K562 (cell line): ENCODE results near the gene HSPA4. TPM values are rescaled to one million over a fixed set of nuclear protein-coding genes. Genes with fewer than 3 reads are reported as not detected.

Experiments used
- ATAC-seq: fragments of 200-7000 bp; cut with Tn5 transposase; 3 replicates; pipeline ENCODE4 v1.9.1; 2020; ENCODE audit warnings: moderate library complexity
- BruUV-seq: library from RNA; stranded (reverse); fragments of 400-500 nt; replicated peaks from 2 replicates; lab custom pipeline; 2021; lab: Mats Ljungman, UMichigan
- CTCF ChIA-PET: fragments of 300-600 bp; formaldehyde crosslinking; extraction: SDS; loops from one replicate; lab custom pipeline; 2021; ENCODE audit warnings: low intra/inter-chr PET ratio; lab: Yijun Ruan, JAX
- POLR2A ChIA-PET: fragments of 300-600, 350-650 bp; sonication (Branson Sonifier 250); formaldehyde crosslinking; extraction: SDS; loops from one replicate; lab custom pipeline; 2021; ENCODE audit warnings: antibody characterized with exemption, inconsistent platforms; lab: Yijun Ruan, JAX
- DNase-seq, 4 experiments: peaks; one replicate each; pipeline versions ENCODE4 v3.0.0 to v3.0.0-alpha.2; 2011 to 2018; ENCODE audit warnings: low spot score in 3 of 4, mixed read lengths in 3 of 4; ENCODE audit errors: extremely low read depth in 1 of 4
- FAIRE-seq: peaks from 2 replicates; lab custom pipeline; 2011; peaks lifted over from hg19 to GRCh38; lab: Jason Lieb, UNC
- H2AFZ ChIP-seq: 2 replicates; pipeline ENCODE4 v1.6.0; 2011; ENCODE audit warnings: low read depth, low read length, control low read depth, inconsistent platforms
- H3K27ac ChIP-seq: fragments of 200-600 bp; 3 replicates; pipeline ENCODE4 v1.8.0; 2011; ENCODE audit warnings: low read depth, mild to moderate bottlenecking, control low read depth, inconsistent platforms, low read length, moderate library complexity, mixed read lengths; ENCODE audit errors: extremely low read depth
- H3K27me3 ChIP-seq, 2 experiments: fragments of 300-600 bp in 1 of 2; 2 replicates in 1 of 2; 3 replicates in 1 of 2; pipeline versions ENCODE4 v1.6.0 to v1.8.0; 2011; ENCODE audit warnings: inconsistent platforms in 2 of 2, low read length in 2 of 2, mild to moderate bottlenecking in 1 of 2, mixed read lengths in 1 of 2, moderate library complexity in 1 of 2; ENCODE audit not compliant: control insufficient read depth in 2 of 2, insufficient read depth in 2 of 2
- H3K36me3 ChIP-seq: fragments of 300-600 bp; 3 replicates; pipeline ENCODE4 v1.8.0; 2011; ENCODE audit warnings: mild to moderate bottlenecking, low read length, inconsistent platforms; ENCODE audit not compliant: control insufficient read depth, insufficient read depth
- H3K4me1 ChIP-seq, 2 experiments: fragments of 200-600 bp in 1 of 2; replicated peaks in 1 of 2; 2 replicates in 1 of 2; 3 replicates in 1 of 2; pipeline versions ENCODE4 v1.5.1 to v1.8.0; 2011; ENCODE audit warnings: inconsistent platforms in 2 of 2, low read length in 2 of 2, mild to moderate bottlenecking in 1 of 2, mixed read lengths in 1 of 2, moderate library complexity in 1 of 2; ENCODE audit not compliant: control insufficient read depth in 2 of 2, insufficient read depth in 2 of 2
- H3K4me2 ChIP-seq: 2 replicates; pipeline ENCODE4 v1.6.1; 2011; ENCODE audit warnings: low read length, control low read depth, inconsistent platforms, mixed read lengths; ENCODE audit not compliant: insufficient read depth
- H3K4me3 ChIP-seq: fragments of 200-600 bp; sonication (generic), shearing (Covaris generic); 2 replicates; pipeline ENCODE4 v1.5.1; 2016; ENCODE audit warnings: control low read depth, inconsistent platforms
- H3K79me2 ChIP-seq: fragments of 200-600 bp; 3 replicates; pipeline ENCODE4 v1.8.0; 2011; ENCODE audit warnings: low read length, inconsistent platforms; ENCODE audit not compliant: control insufficient read depth, insufficient read depth
- H3K9ac ChIP-seq, 2 experiments: 2 replicates each; pipeline versions ENCODE4 v1.6.0 to v1.6.1; 2011; ENCODE audit warnings: low read depth in 2 of 2, low read length in 2 of 2, control low read depth in 1 of 2, inconsistent platforms in 1 of 2, mild to moderate bottlenecking in 1 of 2, mixed read lengths in 1 of 2; ENCODE audit not compliant: insufficient read depth in 1 of 2
- H3K9me1 ChIP-seq: one replicate; pipeline ENCODE4 v1.6.0; 2011; ENCODE audit warnings: inconsistent platforms, mild to moderate bottlenecking, low read length, moderate library complexity; ENCODE audit not compliant: control insufficient read depth, insufficient read depth
- H3K9me3 ChIP-seq: replicated peaks from 2 replicates; pipeline ENCODE4 v1.5.1; 2011; ENCODE audit warnings: low read depth, low read length, inconsistent platforms; ENCODE audit not compliant: control insufficient read depth, insufficient read depth
- H4K20me1 ChIP-seq: replicated peaks from 2 replicates; pipeline ENCODE4 v1.6.1; 2011; ENCODE audit warnings: low read length, inconsistent platforms, mixed read lengths; ENCODE audit not compliant: control insufficient read depth, insufficient read depth
- CBX8 ChIP-seq: fragments of 200-600 bp; sonication (generic); IDR thresholded peaks from 2 replicates; pipeline ENCODE4 v1.6.1; 2012; ENCODE audit warnings: borderline replicate concordance, mixed run types, low read depth, mild to moderate bottlenecking, moderate library complexity, mixed read lengths, low read length, control low read depth, inconsistent platforms; ENCODE audit not compliant: poor library complexity, severe bottlenecking; ENCODE audit errors: extremely low read depth
- JUNB ChIP-seq: fragments of 450-650 bp; formaldehyde crosslinking; conservative IDR thresholded peaks from 2 replicates; pipeline ENCODE4 v1.4.0; 2020; ENCODE audit warnings: mild to moderate bottlenecking
- MAFK ChIP-seq: IDR thresholded peaks from 2 replicates; pipeline ENCODE4 v1.6.1; 2011; ENCODE audit warnings: low read length, improper control_type of control experiment
- OTX1 ChIP-seq: fragments of 450-650 bp; formaldehyde crosslinking; IDR thresholded peaks from 2 replicates; pipeline ENCODE4 v1.4.0; 2022; ENCODE audit warnings: mild to moderate bottlenecking
- POLR2A ChIP-seq: fragments of 450-650 bp; conservative IDR thresholded peaks from 2 replicates; pipeline ENCODE4 v1.6.1; 2016
- POLR2AphosphoS2 ChIP-seq: IDR thresholded peaks from 2 replicates; pipeline ENCODE4 v1.6.1; 2012; ENCODE audit warnings: low read length, improper control_type of control experiment
- POLR2B ChIP-seq: fragments of 450-650 bp; IDR thresholded peaks from 2 replicates; pipeline ENCODE4 v1.6.1; 2018; ENCODE audit warnings: low read depth; ENCODE audit not compliant: partially characterized antibody
- RCOR1 ChIP-seq, 2 experiments: IDR thresholded peaks; 2 replicates each; pipeline ENCODE4 v1.6.1; 2012; ENCODE audit warnings: low read depth in 2 of 2, low read length in 2 of 2, borderline replicate concordance in 1 of 2, improper control_type of control experiment in 1 of 2
- SUPT5H ChIP-seq: fragments of 450-650 bp; IDR thresholded peaks from 2 replicates; pipeline ENCODE4 v1.6.1; 2016
- ZBTB17 ChIP-seq: fragments of 450-650 bp; formaldehyde crosslinking; IDR thresholded peaks from 2 replicates; pipeline ENCODE4 v1.4.0; 2020; ENCODE audit warnings: mild to moderate bottlenecking
- WGBS: fragments of 100-300 bp; shearing (Covaris generic); methylation state at CpG from one replicate; pipeline ENCODE4 v1.1.6; 2016; ENCODE audit warnings: low coverage, mixed read lengths; ENCODE audit not compliant: insufficient coverage; ENCODE audit errors: missing lambda C conversion rate; 5-methylcytosine and 5-hydroxymethylcytosine counted together
- in situ Hi-C: fragments of 300-500 bp; cut with MboI; formaldehyde crosslinking; loops from 4 replicates; pipeline ENCODE4 v1.15.0; 2018; ENCODE audit warnings: inconsistent platforms, mixed read lengths
- intact Hi-C: fragments of 100-400 bp; cut with micrococcal nuclease; formaldehyde crosslinking; loops from 2 replicates; pipeline ENCODE4 v1.14.2; 2022
- polyA plus RNA-seq, 8 experiments: library from polyadenylated mRNA; depleted of rRNA in 4 of 8; stranded (reverse) in 5 of 8; unstranded in 3 of 8; fragments of >200 nt; fragmentation: Nextera tagmentation in 2 of 8; fragmentation: Illumina TruSeq in 1 of 8; extraction: Ambion mirVana in 2 of 8; extraction: Trizol in 1 of 8; gene quantifications; 2 replicates each; pipeline versions ENCODE4 v1.2.1 to v1.2.3, GENCODE V29; 2011 to 2014; ENCODE audit warnings: inconsistent platforms in 1 of 8, missing spikeins in 1 of 8
- total RNA-seq, 7 experiments: library from RNA; depleted of rRNA in 6 of 7; stranded (reverse); fragments of >200 nt in 6 of 7; fragmentation: Illumina TruSeq in 2 of 7; extraction: Trizol in 2 of 7; gene quantifications; 2 replicates each; pipeline versions ENCODE4 v1.2.1 to v1.2.3, GENCODE V29; 2011 to 2021; ENCODE audit warnings: low replicate concordance in 1 of 7

The HSPA4 gene
- total and polyA plus RNA-seq, 9 of the 15 experiments (the other 6 are each of a cell fraction or from before 2014, with no cell fraction given) = 90.3 to 286 (median 148) TPM

- TF ChIP-seq CBX8 (no peak), POLR2AphosphoS2 (0 out of 2 replicates have a peak, but pooled peaks have one; percentile 66), OTX1 (CRISPR knock-in tag) (peak; percentile 73), RCOR1 (IDR thresholded peaks at IDR 0.05; ENCODE audit: borderline replicate concordance in 1 of 2, low read depth in 2 of 2, low read length in 2 of 2) (no peak), POLR2B (peak; percentile 52), MAFK (no peak), JUNB (no peak), POLR2A (peak; percentile 69), ZBTB17 (0 out of 2 replicates have a peak, but pooled peaks have one; percentile 31), SUPT5H (peak; percentile 65; the same call in 1 of the 2 replicates)
- H3K9me3 ChIP-seq = no peaks in the 10 kb centered on the region
- no peaks in the 10 kb centered on the region for H4K20me1 ChIP-seq
- POLR2A ChIA-PET = interaction anchor here (0.5 to 0.7 kb wide), 2 partner anchors 134 to 183 kb away, joined by 3 to 4 read pairs; no protein-coding TSS in a partner anchor
- DNase-seq (no peak), ATAC-seq (peak; percentile 26; the same call in 2 of the 3 replicates), FAIRE-seq (no peak)
- no peak overlapping the region for H3K27ac ChIP-seq
- H3K4me3 ChIP-seq = no peak overlapping the region
- no peaks in the 10 kb centered on the region for H3K79me2 ChIP-seq
- no peak overlapping the region for H3K9ac ChIP-seq
- H3K4me1 ChIP-seq = peaks cover 0 to 3% of the 10 kb centered on the region in 2 experiments; a peak in 2 of 5 replicates
- H3K4me2 ChIP-seq = no peak overlapping the region
- H2AFZ ChIP-seq = no peak overlapping the region
- in situ Hi-C loops = loop anchor here (25.0 kb wide), 1 partner anchor 355 kb away; no protein-coding TSS in a partner anchor
- peaks cover 0 to 1% of the 10 kb centered on the region in 2 experiments; a peak in 2 of 5 replicates for H3K27me3 ChIP-seq
- CTCF ChIA-PET = no interaction called here
- intact Hi-C loops = no loop called here
- BruUV-seq = no TSS peak
- no peaks in the 10 kb centered on the region for H3K9me1 ChIP-seq
- WGBS = 63% methylated on average over 8 of the region's 8 CpGs
- peaks cover 39% of the 10 kb centered on the region for H3K36me3 ChIP-seq
Observed at GRCh38 chr5:133106761-133107572, 55.2 kb downstream of the HSPA4 start.
